Liver (tissue), 9 donors: ENCODE data around the gene SLC17A9. TPM values are rescaled to one million over a fixed set of nuclear protein-coding genes. Genes with fewer than 3 reads are reported as not detected.

Experiments
- DNase-seq: peaks from one replicate; pipeline ENCODE4 v3.0.0-alpha.2; 2017; ENCODE audit warnings: low spot score
- H3K27ac ChIP-seq, 2 donors: one replicate each; pipeline ENCODE4 v1.7.0; 2013; ENCODE audit warnings: inconsistent platforms in 2 of 2, low read length in 2 of 2, control low read depth in 1 of 2, low read depth in 1 of 2, mild to moderate bottlenecking in 1 of 2
- H3K27me3 ChIP-seq, 4 donors: one replicate each; pipeline versions ENCODE4 v1.6.1 to v1.7.0; 2013; ENCODE audit warnings: low read length in 3 of 4, inconsistent platforms in 1 of 4, mild to moderate bottlenecking in 1 of 4, moderate library complexity in 1 of 4; ENCODE audit not compliant: control insufficient read depth in 4 of 4, insufficient read depth in 4 of 4
- H3K36me3 ChIP-seq, 4 donors: one replicate each; pipeline versions ENCODE4 v1.6.1 to v1.7.0; 2013; ENCODE audit warnings: low read length in 3 of 4, mild to moderate bottlenecking in 3 of 4, low read depth in 1 of 4, moderate library complexity in 1 of 4; ENCODE audit not compliant: control insufficient read depth in 4 of 4, insufficient read depth in 3 of 4
- H3K4me1 ChIP-seq, 4 donors: one replicate each; pipeline versions ENCODE4 v1.6.1 to v1.7.0; 2013; ENCODE audit warnings: low read length in 3 of 4, mild to moderate bottlenecking in 3 of 4, moderate library complexity in 1 of 4; ENCODE audit not compliant: control insufficient read depth in 4 of 4, insufficient read depth in 4 of 4
- H3K4me3 ChIP-seq, 3 donors: one replicate each; pipeline versions ENCODE4 v1.6.1 to v1.7.0; 2013; ENCODE audit warnings: low read length in 3 of 3, control low read depth in 1 of 3, low read depth in 1 of 3, mild to moderate bottlenecking in 1 of 3
- H3K9ac ChIP-seq, 2 donors: one replicate each; pipeline ENCODE4 v1.7.0; 2013; ENCODE audit warnings: low read length in 2 of 2, mild to moderate bottlenecking in 2 of 2, moderate library complexity in 2 of 2, control low read depth in 1 of 2, low read depth in 1 of 2
- H3K9me3 ChIP-seq, 4 donors: one replicate each; pipeline versions ENCODE4 v1.6.1 to v1.7.0; 2013; ENCODE audit warnings: low read length in 3 of 4; ENCODE audit not compliant: control insufficient read depth in 4 of 4
- ATF3 ChIP-seq: IDR thresholded peaks from 2 replicates; pipeline ENCODE4 v1.6.1; 2016; ENCODE audit warnings: antibody characterized with exemption
- EGR1 ChIP-seq, 2 donors: IDR thresholded peaks; 2 replicates each; pipeline ENCODE4 v1.6.1; 2016 to 2018; ENCODE audit warnings: antibody characterized with exemption in 2 of 2, low read depth in 2 of 2
- FOXA1 ChIP-seq: IDR thresholded peaks from 2 replicates; pipeline ENCODE4 v1.6.1; 2016; ENCODE audit warnings: antibody characterized with exemption
- FOXA2 ChIP-seq: IDR thresholded peaks from 2 replicates; pipeline ENCODE4 v1.6.1; 2016; ENCODE audit warnings: antibody characterized with exemption
- GABPA ChIP-seq, 2 donors: IDR thresholded peaks in 1 of 2; conservative IDR thresholded peaks in 1 of 2; 2 replicates each; pipeline ENCODE4 v1.6.1; 2016; ENCODE audit warnings: antibody characterized with exemption in 2 of 2, mild to moderate bottlenecking in 1 of 2, moderate library complexity in 1 of 2
- HNF4A ChIP-seq, 2 donors: conservative IDR thresholded peaks; 2 replicates each; pipeline ENCODE4 v1.6.1; 2016; ENCODE audit warnings: antibody characterized with exemption in 2 of 2, mild to moderate bottlenecking in 2 of 2
- HNF4G ChIP-seq: IDR thresholded peaks from 2 replicates; pipeline ENCODE4 v1.6.1; 2016; ENCODE audit warnings: antibody characterized with exemption
- JUND ChIP-seq, 2 donors: IDR thresholded peaks; 2 replicates each; pipeline ENCODE4 v1.6.1; 2016; ENCODE audit warnings: antibody characterized with exemption in 2 of 2
- NR2F2 ChIP-seq: IDR thresholded peaks from 2 replicates; pipeline ENCODE4 v1.6.1; 2016; ENCODE audit warnings: antibody characterized with exemption
- REST ChIP-seq: IDR thresholded peaks from 2 replicates; pipeline ENCODE4 v1.6.1; 2016; ENCODE audit warnings: antibody characterized with exemption, mild to moderate bottlenecking
- RXRA ChIP-seq, 2 donors: IDR thresholded peaks; 2 replicates each; pipeline ENCODE4 v1.6.1; 2017 to 2018; ENCODE audit warnings: antibody characterized with exemption in 2 of 2, mild to moderate bottlenecking in 1 of 2
- SP1 ChIP-seq: IDR thresholded peaks from 2 replicates; pipeline ENCODE4 v1.6.1; 2018; ENCODE audit warnings: antibody characterized with exemption, mild to moderate bottlenecking
- TAF1 ChIP-seq: conservative IDR thresholded peaks from 2 replicates; pipeline ENCODE4 v1.6.1; 2016; ENCODE audit warnings: antibody characterized with exemption, mild to moderate bottlenecking
- YY1 ChIP-seq: IDR thresholded peaks from 2 replicates; pipeline ENCODE4 v1.6.1; 2016; ENCODE audit warnings: antibody characterized with exemption, mild to moderate bottlenecking
- ZBTB33 ChIP-seq: IDR thresholded peaks from 2 replicates; pipeline ENCODE4 v1.6.1; 2016; ENCODE audit warnings: antibody characterized with exemption
- WGBS: extraction: QIAGEN DNeasy Blood & Tissue Kit; methylation state at CpG from one replicate; pipeline ENCODE4 v1.1.7; 2013; 5-methylcytosine and 5-hydroxymethylcytosine counted together
- polyA plus RNA-seq, 2 donors: library from polyadenylated mRNA; stranded (reverse) in 1 of 2; unstranded in 1 of 2; fragments of 200-250 nt in 1 of 2; fragments of >200 nt in 1 of 2; fragmentation: Nextera tagmentation in 1 of 2; extraction: Ambion mirVana in 1 of 2; gene quantifications; one replicate each; pipeline versions ENCODE4 v1.2.1 to v1.2.3, GENCODE V29; 2013 to 2015
- total RNA-seq, 2 donors: library from RNA; depleted of rRNA; stranded (reverse); fragments of >200 nt; gene quantifications; one replicate each; pipeline ENCODE4 v1.2.3, GENCODE V29; 2014
- TF ChIP-seq, protein P1 (sequence below): fragments of 150-350 bp; IDR thresholded peaks from 2 replicates; pipeline ENCODE4 v1.5.1; 2017; ENCODE audit warnings: improper control_type of control experiment, low read depth, low read length; ENCODE audit not compliant: missing input control
- TF ChIP-seq, protein P2 (sequence below): IDR thresholded peaks from 2 replicates; pipeline ENCODE4 v1.6.1; 2016; ENCODE audit warnings: antibody characterized with exemption
- donor health status: healthy.
- donor health status: healthy.
- donor health status: healthy.
- donor health status: healthy.
- donor health status: healthy.

The SLC17A9 gene
- total and polyA plus RNA-seq, 4 donors, result 16.0 to 138 (median 64.6) TPM

DNA sequence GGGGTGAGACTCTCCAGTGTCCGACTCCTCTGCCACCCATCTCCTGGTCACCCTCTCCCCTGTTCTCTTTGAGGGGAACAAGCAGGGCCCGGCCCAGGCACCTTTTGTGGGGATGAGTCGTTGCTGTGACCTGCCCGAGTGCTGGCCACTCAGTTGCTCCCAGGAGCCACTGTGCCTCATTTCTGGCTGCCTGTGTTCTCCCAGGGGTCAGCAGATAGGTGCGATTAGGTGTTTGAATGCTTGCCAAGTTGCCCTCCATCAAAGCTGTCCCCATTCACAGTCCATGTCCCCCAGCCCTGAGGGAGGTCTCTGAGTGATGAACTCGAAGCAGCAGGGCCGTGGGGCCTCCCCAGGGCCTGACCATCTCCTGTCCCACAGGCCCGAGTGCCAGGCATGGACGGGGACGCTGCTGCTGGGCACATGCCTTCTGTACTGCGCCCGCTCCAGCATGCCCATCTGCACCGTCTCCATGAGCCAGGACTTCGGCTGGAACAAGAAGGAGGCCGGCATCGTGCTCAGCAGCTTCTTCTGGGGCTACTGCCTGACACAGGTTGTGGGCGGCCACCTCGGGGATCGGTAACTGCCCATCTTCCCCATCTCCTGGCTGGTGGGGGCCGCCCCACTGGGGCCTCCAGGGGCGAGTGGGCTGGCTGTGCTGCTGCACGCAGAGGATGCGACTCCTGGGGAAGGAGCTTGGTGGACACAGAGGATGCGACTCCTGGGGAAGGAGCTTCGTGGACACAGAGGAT is 4.1 kb downstream of the SLC17A9 start:
- peak overlapping the region in 2 of 3 donors; percentile 41 to 47 for H3K4me3 ChIP-seq
- peaks cover 2 to 41% (median 31%) of the 10 kb centered on the region in 4 donors for H3K4me1 ChIP-seq
- H3K9me3 ChIP-seq, result no peaks in the 10 kb centered on the region
- H3K27me3 ChIP-seq, result no peaks in the 10 kb centered on the region
- TF ChIP-seq FOXA1 (no peak), FOXA2 (no peak), RXRA (IDR thresholded peaks at IDR 0.05) (no peak), YY1 (no peak), HNF4A (conservative IDR thresholded peaks at IDR 0.05) (no peak), HNF4G (no peak), NR2F2 (no peak), SP1 (no peak), REST (no peak), GABPA (IDR thresholded peaks at IDR 0.05 in 1 of 2, conservative IDR thresholded peaks at IDR 0.05 in 1 of 2) (no peak)
- TF ChIP-seq, protein P1, sequence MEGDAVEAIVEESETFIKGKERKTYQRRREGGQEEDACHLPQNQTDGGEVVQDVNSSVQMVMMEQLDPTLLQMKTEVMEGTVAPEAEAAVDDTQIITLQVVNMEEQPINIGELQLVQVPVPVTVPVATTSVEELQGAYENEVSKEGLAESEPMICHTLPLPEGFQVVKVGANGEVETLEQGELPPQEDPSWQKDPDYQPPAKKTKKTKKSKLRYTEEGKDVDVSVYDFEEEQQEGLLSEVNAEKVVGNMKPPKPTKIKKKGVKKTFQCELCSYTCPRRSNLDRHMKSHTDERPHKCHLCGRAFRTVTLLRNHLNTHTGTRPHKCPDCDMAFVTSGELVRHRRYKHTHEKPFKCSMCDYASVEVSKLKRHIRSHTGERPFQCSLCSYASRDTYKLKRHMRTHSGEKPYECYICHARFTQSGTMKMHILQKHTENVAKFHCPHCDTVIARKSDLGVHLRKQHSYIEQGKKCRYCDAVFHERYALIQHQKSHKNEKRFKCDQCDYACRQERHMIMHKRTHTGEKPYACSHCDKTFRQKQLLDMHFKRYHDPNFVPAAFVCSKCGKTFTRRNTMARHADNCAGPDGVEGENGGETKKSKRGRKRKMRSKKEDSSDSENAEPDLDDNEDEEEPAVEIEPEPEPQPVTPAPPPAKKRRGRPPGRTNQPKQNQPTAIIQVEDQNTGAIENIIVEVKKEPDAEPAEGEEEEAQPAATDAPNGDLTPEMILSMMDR, result no peak
- TF ChIP-seq, protein P2, sequence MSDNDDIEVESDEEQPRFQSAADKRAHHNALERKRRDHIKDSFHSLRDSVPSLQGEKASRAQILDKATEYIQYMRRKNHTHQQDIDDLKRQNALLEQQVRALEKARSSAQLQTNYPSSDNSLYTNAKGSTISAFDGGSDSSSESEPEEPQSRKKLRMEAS, result no peak
- H3K9ac ChIP-seq, result peak overlapping the region; percentile 18 to 77
- H3K27ac ChIP-seq, result peak overlapping the region; percentile 91 to 93
- DNase-seq, result no peak
- WGBS, result 79% methylated on average over 25 of the region's 25 CpGs
- H3K36me3 ChIP-seq, result peaks cover 8 to 39% (median 15%) of the 10 kb centered on the region in 4 donors

DNA sequence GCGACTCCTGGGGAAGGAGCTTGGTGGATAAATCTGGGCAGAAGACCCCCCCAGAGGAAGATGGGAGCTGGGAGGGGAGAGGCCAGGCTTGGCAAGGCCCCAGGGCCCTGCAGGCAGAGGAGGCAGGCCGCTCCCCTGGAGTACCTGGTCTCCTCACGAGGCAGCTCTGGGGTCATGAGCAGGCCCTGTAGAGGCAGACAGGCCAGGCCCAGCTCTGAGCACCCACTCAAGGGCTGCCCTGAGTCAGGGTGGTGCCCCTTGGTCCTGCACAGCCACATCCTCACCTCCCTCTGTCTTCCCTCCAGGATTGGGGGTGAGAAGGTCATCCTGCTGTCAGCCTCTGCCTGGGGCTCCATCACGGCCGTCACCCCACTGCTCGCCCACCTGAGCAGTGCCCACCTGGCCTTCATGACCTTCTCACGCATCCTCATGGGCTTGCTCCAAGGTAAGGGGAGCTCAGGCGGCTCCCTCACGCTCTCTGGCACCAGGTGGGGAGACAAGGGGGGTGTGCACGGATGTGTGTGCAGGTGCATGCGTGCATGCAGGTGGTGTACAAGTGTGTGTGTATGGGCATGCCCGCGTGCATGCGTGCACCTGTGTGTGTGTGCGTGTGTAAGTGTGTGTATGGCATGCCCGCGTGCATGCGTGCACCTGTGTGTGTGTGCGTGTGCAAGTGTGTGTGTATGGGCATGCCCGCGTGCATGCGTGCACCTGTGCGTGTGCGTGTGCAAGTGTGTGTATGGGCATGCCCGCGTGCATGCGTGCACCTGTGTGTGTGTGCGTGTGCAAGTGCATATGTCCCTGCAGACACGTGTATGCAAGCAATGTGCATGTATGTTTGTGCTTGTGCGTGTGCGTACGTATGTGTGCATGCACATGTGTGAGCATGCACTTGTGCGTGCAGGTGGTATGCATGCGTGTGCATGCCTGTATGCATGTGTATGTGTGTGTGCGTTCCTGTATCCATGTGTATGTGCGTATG is 4.9 kb downstream of the SLC17A9 start:
- no peak for TF ChIP-seq HNF4G
- TF ChIP-seq HNF4A (conservative IDR thresholded peaks at IDR 0.05), result no peak
- no peak for TF ChIP-seq YY1
- TF ChIP-seq, protein P2, result no peak
- TF ChIP-seq NR2F2, result no peak
- no peak for TF ChIP-seq JUND (IDR thresholded peaks at IDR 0.05)
- no peak for TF ChIP-seq GABPA (IDR thresholded peaks at IDR 0.05 in 1 of 2, conservative IDR thresholded peaks at IDR 0.05 in 1 of 2)
- no peak for TF ChIP-seq EGR1 (IDR thresholded peaks at IDR 0.05; ENCODE audit: low read depth in 2 of 2)
- TF ChIP-seq FOXA1, result no peak
- TF ChIP-seq SP1, result no peak
- TF ChIP-seq TAF1, result no peak
- no peak for TF ChIP-seq RXRA (IDR thresholded peaks at IDR 0.05)
- no peak for TF ChIP-seq ATF3
- TF ChIP-seq, protein P1, result no peak
- no peak for TF ChIP-seq ZBTB33
- no peak for DNase-seq
- no peak overlapping the region for H3K4me3 ChIP-seq
- peaks cover 8 to 48% (median 15%) of the 10 kb centered on the region in 4 donors for H3K36me3 ChIP-seq
- no peaks in the 10 kb centered on the region for H3K27me3 ChIP-seq
- no peaks in the 10 kb centered on the region for H3K9me3 ChIP-seq
- WGBS, result 93% methylated on average over 36 of the region's 36 CpGs
- H3K4me1 ChIP-seq, result peaks cover 0 to 34% (median 27%) of the 10 kb centered on the region in 4 donors
- H3K9ac ChIP-seq, result no peak overlapping the region
- H3K27ac ChIP-seq, result no peak overlapping the region
